ENCODE results near the gene ALOX12B. TPM values are rescaled to one million over a fixed set of nuclear protein-coding genes. Genes with fewer than 3 reads are reported as not detected.

Gene ALOX12B
- total and polyA plus RNA-seq, 8 donors: 0.88 TPM; not detected in 7

Small RNAs within 50 kb of the gene (small RNA-seq; reads per million reads assigned to genes)
- 0 reads per million in 4 donors for gene MIR4314

Other genes with a start within 250 kb of the ALOX12B start
- 1 to 10 TPM in 3 of 5 donors, not detected in 2; 1.8 to 3.8 (median 3.5) TPM for gene TMEM88, start 232.7 kb downstream of the ALOX12B start, total RNA-seq
- 10 to 100 TPM; 17.0 to 36.0 (median 17.4) TPM for gene TMEM88, start 232.7 kb downstream of the ALOX12B start, polyA plus RNA-seq
- 100 to 1,000 TPM in 2 of 5 donors, 10 to 100 TPM in 3; 42.0 to 281 (median 94.5) TPM for gene NAA38, start 230.2 kb downstream of the ALOX12B start, total RNA-seq
- gene NAA38, start 230.2 kb downstream of the ALOX12B start, polyA plus RNA-seq: 100 to 1,000 TPM; 131 to 153 (median 151) TPM
- gene CYB5D1, start 229.7 kb downstream of the ALOX12B start, total RNA-seq: 10 to 100 TPM in 1 of 5 donors, 1 to 10 TPM in 3, not detected in 1; 1.8 to 12.0 (median 3.3) TPM
- 1 to 10 TPM; 4.9 to 9.0 (median 5.3) TPM for gene CYB5D1, start 229.7 kb downstream of the ALOX12B start, polyA plus RNA-seq
- gene CHD3, start 198.9 kb downstream of the ALOX12B start, total RNA-seq: 100 to 1,000 TPM in 1 of 5 donors, 10 to 100 TPM in 4; 43.0 to 190 (median 60.7) TPM
- 10 to 100 TPM; 51.9 to 97.3 (median 69.1) TPM for gene CHD3, start 198.9 kb downstream of the ALOX12B start, polyA plus RNA-seq
- 1 to 10 TPM in 4 of 5 donors, not detected in 1; 1.0 to 9.3 (median 6.0) TPM for gene RNF227, start 171.4 kb downstream of the ALOX12B start, total RNA-seq
- 1 to 10 TPM; 1.1 to 3.4 (median 1.2) TPM for gene RNF227, start 171.4 kb downstream of the ALOX12B start, polyA plus RNA-seq
- gene KCNAB3, start 157.9 kb downstream of the ALOX12B start, total RNA-seq: 1 to 10 TPM in 3 of 5 donors, under 1 TPM in 1, not detected in 1; 0.37 to 7.8 (median 4.9) TPM
- gene KCNAB3, start 157.9 kb downstream of the ALOX12B start, polyA plus RNA-seq: 1 to 10 TPM in 1 of 3 donors, under 1 TPM in 2; 0.31 to 2.9 (median 0.87) TPM
- gene TRAPPC1, start 155.8 kb downstream of the ALOX12B start, total RNA-seq: 10 to 100 TPM; 20.2 to 90.7 (median 43.2) TPM
- 100 to 1,000 TPM; 111 to 148 (median 116) TPM for gene TRAPPC1, start 155.8 kb downstream of the ALOX12B start, polyA plus RNA-seq
- gene CNTROB, start 155.5 kb downstream of the ALOX12B start, total RNA-seq: 100 to 1,000 TPM in 1 of 5 donors, 10 to 100 TPM in 4; 12.9 to 146 (median 29.5) TPM
- 10 to 100 TPM; 15.3 to 24.2 (median 20.0) TPM for gene CNTROB, start 155.5 kb downstream of the ALOX12B start, polyA plus RNA-seq
- gene GUCY2D, start 85.1 kb downstream of the ALOX12B start, total RNA-seq: not detected
- under 1 TPM in 1 of 3 donors, not detected in 2; 0.25 TPM for gene GUCY2D, start 85.1 kb downstream of the ALOX12B start, polyA plus RNA-seq
- 1 to 10 TPM in 4 of 5 donors, not detected in 1; 1.5 to 7.0 (median 2.6) TPM for gene ALOX15B, start 48.7 kb downstream of the ALOX12B start, total RNA-seq
- 10 to 100 TPM in 1 of 3 donors, 1 to 10 TPM in 2; 2.4 to 10.5 (median 3.1) TPM for gene ALOX15B, start 48.7 kb downstream of the ALOX12B start, polyA plus RNA-seq
- not detected for gene ALOXE3, start 30.8 kb upstream of the ALOX12B start, total RNA-seq
- gene ALOXE3, start 30.8 kb upstream of the ALOX12B start, polyA plus RNA-seq: under 1 TPM in 2 of 3 donors, not detected in 1; 0.12 to 0.43 TPM
- not detected for gene HES7, start 36.4 kb upstream of the ALOX12B start, total RNA-seq
- under 1 TPM in 2 of 3 donors, not detected in 1; 0.58 to 0.92 TPM for gene HES7, start 36.4 kb upstream of the ALOX12B start, polyA plus RNA-seq
- 100 to 1,000 TPM in 3 of 5 donors, 10 to 100 TPM in 2; 16.2 to 163 (median 137) TPM for gene PER1, start 64.7 kb upstream of the ALOX12B start, total RNA-seq
- 10 to 100 TPM; 47.2 to 69.4 (median 66.7) TPM for gene PER1, start 64.7 kb upstream of the ALOX12B start, polyA plus RNA-seq
- 100 to 1,000 TPM in 1 of 5 donors, 10 to 100 TPM in 2, 1 to 10 TPM in 2; 6.7 to 104 (median 17.3) TPM for gene VAMP2, start 75.2 kb upstream of the ALOX12B start, total RNA-seq
- 10 to 100 TPM; 32.4 to 58.8 (median 43.1) TPM for gene VAMP2, start 75.2 kb upstream of the ALOX12B start, polyA plus RNA-seq
- 10 to 100 TPM in 3 of 5 donors, 1 to 10 TPM in 2; 5.2 to 37.6 (median 14.9) TPM for gene TMEM107, start 88.7 kb upstream of the ALOX12B start, total RNA-seq
- gene TMEM107, start 88.7 kb upstream of the ALOX12B start, polyA plus RNA-seq: 10 to 100 TPM in 1 of 3 donors, 1 to 10 TPM in 2; 6.3 to 10.3 (median 8.0) TPM
- 10 to 100 TPM in 2 of 5 donors, 1 to 10 TPM in 2, under 1 TPM in 1; 0.58 to 70.1 (median 4.6) TPM for gene BORCS6, start 102.5 kb upstream of the ALOX12B start, total RNA-seq
- 1 to 10 TPM; 6.6 to 9.2 (median 7.9) TPM for gene BORCS6, start 102.5 kb upstream of the ALOX12B start, polyA plus RNA-seq
- gene AURKB, start 122.9 kb upstream of the ALOX12B start, total RNA-seq: 10 to 100 TPM in 2 of 5 donors, 1 to 10 TPM in 3; 1.0 to 66.0 (median 2.3) TPM
- gene AURKB, start 122.9 kb upstream of the ALOX12B start, polyA plus RNA-seq: 10 to 100 TPM in 2 of 3 donors, 1 to 10 TPM in 1; 8.2 to 24.9 (median 10.7) TPM
- 100 to 1,000 TPM in 1 of 5 donors, 10 to 100 TPM in 4; 12.9 to 105 (median 40.1) TPM for gene CTC1, start 160.3 kb upstream of the ALOX12B start, total RNA-seq
- gene CTC1, start 160.3 kb upstream of the ALOX12B start, polyA plus RNA-seq: 1 to 10 TPM; 3.7 to 9.9 (median 9.7) TPM
- gene PFAS, start 161.6 kb upstream of the ALOX12B start, total RNA-seq: 10 to 100 TPM in 4 of 5 donors, 1 to 10 TPM in 1; 5.9 to 68.7 (median 25.3) TPM
- 10 to 100 TPM in 1 of 3 donors, 1 to 10 TPM in 2; 4.6 to 10.2 (median 6.3) TPM for gene PFAS, start 161.6 kb upstream of the ALOX12B start, polyA plus RNA-seq
- gene RANGRF, start 201.0 kb upstream of the ALOX12B start, total RNA-seq: 10 to 100 TPM in 1 of 5 donors, 1 to 10 TPM in 3, not detected in 1; 2.9 to 25.4 (median 7.6) TPM
- 10 to 100 TPM; 48.5 to 59.2 (median 54.1) TPM for gene RANGRF, start 201.0 kb upstream of the ALOX12B start, polyA plus RNA-seq
- 10 to 100 TPM in 1 of 5 donors, 1 to 10 TPM in 2, under 1 TPM in 1, not detected in 1; 0.55 to 25.9 (median 4.8) TPM for gene SLC25A35, start 207.7 kb upstream of the ALOX12B start, total RNA-seq
- 1 to 10 TPM; 4.0 to 7.3 (median 4.4) TPM for gene SLC25A35, start 207.7 kb upstream of the ALOX12B start, polyA plus RNA-seq
- gene ARHGEF15, start 222.5 kb upstream of the ALOX12B start, total RNA-seq: 100 to 1,000 TPM in 1 of 5 donors, 10 to 100 TPM in 2, 1 to 10 TPM in 2; 2.4 to 263 (median 11.0) TPM
- gene ARHGEF15, start 222.5 kb upstream of the ALOX12B start, polyA plus RNA-seq: 1 to 10 TPM; 2.8 to 5.7 (median 3.8) TPM

Measured in stomach (tissue), 8 donors.